Stimulated activated CD4-positive, alpha-beta T cell treated with anti-CD3 and anti-CD28 coated beads, Interleukin-15, amount 100 ng/mL, for 1 hour (primary cell): Measurements from ENCODE around the gene EXOC7.
A peak's percentile ranks its signal among the peaks of the same experiment; 100 is the strongest.
"Not testable (repeated sequence)": the region's sequence is repeated elsewhere in the genome, so short reads cannot be mapped to it uniquely, and the experiment has no call there.

ENCODE experiments used
- DNase-seq, 2 donors: peaks; one replicate each; pipeline ENCODE4 v3.0.0-alpha.2; 2020; ENCODE audit warnings: low read depth in 1 of 2, low spot score in 1 of 2

Gene EXOC7

DNA sequence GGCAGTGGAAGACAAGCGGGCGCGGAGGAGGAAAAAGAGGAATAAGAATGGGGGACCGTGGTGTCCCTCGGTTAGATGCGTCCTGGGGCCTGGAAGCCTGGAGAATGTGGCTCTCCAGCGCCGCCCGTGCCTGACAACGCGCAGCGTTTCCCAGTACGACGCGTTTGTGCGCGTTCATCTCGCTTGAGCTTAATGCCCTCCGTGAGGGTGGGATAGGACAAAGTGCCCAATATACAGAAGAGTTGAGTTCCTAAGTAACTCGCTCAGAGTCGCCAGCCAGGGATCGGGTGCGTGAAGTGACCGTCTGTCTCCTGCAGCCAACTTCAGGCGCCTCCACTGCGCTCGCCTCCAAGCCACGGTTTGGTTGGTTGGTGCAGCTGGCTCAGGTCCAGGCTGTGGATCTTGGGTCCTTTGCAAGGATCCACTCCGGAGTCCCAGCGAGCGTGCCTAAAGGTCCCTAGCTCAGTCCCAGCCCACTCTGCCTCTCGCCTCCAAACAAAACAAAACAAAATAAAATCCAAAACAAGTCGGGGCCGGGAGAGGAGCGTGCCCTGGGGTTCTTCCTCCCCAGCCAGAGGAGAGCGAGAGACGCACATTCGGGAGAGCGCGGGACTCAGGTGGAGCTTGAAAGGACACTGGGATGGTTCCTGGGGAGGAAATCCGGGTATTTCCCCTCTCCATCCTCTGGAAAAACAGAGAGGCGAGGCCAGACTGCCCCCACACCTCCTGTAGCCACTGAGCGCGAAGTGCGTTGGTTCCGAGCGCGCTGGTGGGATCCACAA lies 28.0 kb downstream of the EXOC7 start:
- DNase-seq: no peak

DNA sequence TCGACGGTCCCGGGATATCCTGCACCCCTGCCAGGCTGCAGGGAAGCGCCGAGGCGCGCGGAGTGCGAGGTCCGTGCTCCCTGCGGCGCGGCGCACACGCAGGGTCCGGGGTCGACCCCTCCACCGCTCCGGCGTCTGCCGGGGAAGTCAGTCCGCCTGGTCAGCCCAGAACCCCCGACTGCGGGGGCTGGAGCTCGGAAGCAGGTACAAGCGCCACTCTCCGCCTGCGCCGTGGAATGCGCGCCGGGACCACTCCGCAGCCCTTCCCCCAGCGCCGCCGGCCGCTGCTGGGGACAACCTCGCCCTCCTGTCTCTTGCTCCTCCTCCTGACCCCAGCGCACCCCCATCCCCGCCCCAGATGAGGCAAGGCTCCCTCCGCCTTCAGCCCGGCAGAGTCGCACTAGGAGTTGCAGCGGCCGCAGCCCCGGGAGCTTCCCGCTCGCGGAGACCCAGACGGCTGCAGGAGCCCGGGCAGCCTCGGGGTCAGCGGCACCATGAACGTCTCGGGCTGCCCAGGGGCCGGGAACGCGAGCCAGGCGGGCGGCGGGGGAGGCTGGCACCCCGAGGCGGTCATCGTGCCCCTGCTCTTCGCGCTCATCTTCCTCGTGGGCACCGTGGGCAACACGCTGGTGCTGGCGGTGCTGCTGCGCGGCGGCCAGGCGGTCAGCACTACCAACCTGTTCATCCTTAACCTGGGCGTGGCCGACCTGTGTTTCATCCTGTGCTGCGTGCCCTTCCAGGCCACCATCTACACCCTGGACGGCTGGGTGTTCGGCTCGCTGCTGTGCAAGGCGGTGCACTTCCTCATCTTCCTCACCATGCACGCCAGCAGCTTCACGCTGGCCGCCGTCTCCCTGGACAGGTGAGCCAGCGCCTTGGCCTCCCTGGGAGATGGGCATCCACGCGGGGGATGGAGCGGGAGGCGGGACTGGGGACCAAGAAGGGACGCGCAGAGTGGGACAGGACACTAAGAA lies 28.9 kb downstream of the EXOC7 start, which contains the start of gene GALR2:
Gene GALR2 (plus strand): TSS at position 392 of the 974 bp plus-strand sequence. CDS start 103 bp downstream, at position 495.
- no peak for DNase-seq

DNA sequence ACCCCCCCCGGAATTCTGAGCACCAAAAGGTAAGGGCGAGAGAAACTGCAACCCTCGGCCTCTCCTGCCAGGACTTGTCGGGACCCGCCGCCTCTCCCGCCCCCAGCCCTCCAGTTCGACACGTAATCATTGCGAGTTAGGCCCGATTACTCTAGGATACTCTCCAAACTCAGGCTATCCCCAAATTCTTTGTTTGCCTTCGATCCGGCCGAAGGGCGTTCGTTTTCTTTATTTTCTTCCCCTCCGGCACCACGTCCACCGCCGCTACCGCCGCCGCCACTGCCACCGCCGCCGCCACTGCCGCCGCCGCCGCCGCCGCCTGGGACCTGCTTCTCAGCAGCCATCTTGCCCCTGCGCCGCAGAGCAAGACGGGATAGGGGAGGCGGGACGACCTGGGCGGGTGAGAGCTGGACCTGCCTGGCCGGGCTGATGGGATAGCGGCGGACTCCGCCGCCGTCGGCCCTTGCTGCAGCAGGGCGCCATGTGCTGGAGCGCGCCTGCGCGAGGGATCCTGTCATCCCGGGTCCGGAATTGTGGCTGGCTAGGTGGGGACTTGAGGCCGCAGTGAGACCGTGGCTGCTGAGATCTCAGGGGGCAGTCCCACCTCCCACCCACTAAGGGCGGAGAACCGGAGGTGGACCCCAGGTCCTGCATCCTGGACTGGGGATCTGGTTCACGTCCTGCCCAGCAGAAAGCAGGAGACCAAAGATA lies 31.3 kb downstream of the EXOC7 start, which contains the start of gene SRP68:
Gene SRP68 (minus strand): TSS at position 370 of the 711 bp plus-strand sequence. CDS start 26 bp downstream, at position 344.
- DNase-seq: peak; percentile 70 to 75

DNA sequence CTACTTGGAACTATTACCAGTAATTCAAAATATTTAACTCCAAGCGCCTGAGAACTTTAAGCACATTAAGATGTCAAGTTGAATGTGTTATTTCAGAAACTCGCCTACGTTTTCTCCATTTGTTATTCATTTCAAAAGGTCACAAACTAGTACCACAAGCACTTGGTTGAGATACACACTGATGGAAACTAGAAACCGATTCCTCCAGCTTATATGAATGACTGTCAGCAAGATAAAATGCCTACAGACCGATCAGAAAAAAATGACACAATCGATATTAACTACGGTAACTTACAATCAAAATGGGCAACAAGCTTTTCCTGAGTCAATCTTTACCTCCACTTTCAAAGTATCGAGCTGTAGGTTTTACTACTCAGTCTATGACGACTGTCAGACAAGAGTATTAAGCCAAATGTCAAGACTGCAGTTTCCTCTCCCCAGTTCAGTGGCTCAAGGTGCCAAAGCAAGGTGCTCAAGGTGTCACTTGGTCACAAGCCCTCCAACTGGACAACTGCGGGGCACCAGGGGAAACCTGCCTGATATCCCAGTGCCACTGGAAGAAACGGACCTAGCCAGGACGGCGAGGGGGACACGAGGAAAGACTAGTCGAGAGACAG lies 31.9 kb downstream of the EXOC7 start:
- DNase-seq: no peak

DNA sequence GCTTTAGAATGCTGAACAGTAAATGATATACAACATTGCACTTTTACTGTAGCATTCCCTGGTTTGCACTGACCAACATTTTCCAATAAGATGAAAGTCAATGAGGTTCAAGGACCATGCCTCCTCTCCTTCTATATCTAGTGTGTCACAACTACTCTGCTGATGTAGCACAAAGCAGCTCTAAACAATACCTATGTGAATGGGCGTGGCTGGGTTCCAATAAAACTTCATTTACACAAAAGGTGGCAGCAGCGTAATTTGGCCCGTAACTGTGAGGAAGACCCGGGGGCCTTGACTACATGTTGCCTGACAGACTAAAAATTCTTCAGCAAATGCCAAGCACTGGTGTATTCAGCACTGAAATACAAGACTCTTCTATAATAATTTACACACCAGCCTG lies 37.8 kb downstream of the EXOC7 start:
- no peak for DNase-seq

DNA sequence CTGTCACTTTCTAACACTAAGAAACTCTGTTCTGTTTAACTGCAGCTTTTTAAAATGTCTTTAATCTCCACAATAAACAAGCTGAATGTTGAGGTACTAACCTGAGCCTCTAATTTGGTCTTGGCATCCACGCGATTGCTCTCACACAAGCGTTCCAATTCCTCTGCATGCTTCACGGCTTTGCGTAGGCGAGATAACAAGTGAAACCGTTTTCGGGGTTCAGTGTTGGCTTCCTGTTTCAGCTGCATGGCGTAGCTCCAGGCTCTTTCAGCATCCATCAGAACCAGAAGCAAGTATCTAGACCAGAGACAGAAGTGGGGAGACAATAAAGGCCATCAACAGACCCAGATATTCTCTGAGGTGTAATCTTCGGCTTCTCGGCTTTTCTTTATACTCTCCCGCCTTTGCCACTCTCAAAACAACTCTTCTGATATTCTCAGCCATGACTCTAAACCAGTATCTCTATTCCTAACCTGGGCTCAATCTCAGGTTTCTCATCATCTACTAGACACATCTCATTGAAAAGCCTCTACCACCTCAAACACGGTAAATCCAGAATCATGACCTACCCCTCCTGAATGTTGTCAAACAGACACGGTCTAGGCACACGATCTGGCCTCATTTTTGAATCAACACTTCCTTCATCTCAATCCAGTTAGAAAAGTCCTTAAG lies 39.6 kb downstream of the EXOC7 start:
- no peak for DNase-seq

DNA sequence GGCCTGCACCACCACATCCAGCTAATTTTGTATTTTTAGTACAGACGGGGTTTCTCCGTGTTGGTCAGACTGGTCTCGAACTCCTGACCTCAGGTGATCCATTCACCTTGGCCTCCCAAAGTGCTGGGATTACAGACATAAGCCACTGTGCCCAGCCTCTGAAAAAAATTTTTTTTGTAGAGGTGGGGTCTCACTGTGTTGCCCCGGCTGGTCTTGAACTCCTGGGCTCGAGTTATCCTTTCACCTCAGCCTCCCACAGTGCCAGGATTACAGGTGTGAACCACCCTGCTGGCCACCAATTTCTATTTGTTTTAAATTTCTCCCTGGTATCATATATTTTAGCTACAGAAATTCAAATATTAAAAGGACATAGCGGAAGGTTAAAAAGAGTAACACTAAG lies 45.3 kb downstream of the EXOC7 start:
- DNase-seq: not testable (repeated sequence)

DNA sequence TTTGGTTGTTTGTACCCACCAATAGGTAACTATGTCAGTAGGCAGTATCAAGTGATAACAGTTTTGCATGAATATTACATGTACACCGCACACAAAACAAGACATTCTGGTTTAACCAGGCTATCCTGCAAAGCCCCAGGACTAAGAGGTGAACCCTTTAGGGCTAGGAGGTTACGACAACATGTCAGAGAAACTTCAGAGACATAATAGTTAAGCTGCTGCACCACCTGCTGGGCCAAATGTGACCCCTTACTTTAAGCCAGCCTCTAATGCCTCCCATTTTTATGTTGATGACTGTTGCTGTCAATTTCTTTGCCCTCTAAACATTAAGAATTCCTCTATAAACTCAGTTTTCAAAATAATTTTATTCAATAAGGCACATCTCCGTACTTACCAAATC lies 46.7 kb downstream of the EXOC7 start:
- DNase-seq: no peak

DNA sequence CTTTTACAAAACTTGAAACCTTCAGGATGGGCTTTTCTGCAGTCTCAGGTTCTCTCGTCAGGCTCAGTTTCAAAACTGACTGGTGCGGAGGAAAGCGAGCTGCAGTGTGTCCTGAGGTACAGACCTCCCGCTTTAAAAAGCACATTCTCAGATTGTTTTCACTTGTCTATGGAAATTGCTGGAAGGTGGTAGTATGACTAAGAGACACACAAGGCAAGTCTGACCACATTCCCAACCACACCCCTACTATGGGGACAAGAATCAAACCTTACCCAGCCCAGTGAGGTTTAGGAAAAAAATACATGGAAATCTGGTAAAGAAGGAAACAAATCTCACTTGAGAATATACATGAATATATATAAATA lies 49.5 kb downstream of the EXOC7 start:
- no peak for DNase-seq

DNA sequence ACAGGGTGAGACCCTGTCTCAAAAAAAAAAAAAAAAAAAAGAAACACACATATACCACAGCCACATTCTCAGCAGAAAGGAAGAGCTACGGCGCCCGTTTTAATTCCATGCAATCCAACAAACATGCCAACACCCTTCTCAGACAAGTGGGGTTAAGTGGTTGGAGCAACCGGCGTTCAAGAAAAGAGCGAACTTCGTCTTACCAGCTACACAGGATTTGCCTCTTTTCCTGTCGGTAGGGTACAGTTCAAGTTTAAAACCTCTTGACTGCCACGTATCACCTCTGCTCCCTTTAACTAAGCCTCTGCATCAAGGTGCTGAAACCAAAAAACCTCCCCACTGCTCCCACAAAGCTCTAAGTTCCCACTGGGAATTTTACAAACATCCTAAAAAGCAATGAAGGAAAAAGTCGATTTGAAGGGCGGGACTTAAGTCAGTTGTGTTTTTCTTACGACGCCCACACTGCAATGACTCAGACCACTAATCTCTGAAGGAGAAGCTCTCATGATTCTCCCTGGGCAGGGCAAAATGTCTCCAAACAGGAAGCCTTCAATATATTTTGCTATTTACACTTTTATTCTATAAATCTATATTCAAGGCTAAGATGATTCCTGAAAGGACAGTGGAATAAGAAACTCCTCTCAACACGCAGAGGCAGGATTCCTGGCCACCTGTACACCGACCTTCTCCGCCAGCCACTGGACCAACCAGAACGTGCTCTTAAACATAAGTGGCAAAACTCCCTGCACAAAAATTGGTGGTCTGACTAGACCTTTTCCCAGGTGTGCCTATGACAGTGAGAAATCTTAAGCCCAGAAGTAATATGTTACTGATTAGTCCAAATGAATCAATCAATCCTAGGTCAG lies 50.1 kb downstream of the EXOC7 start:
- DNase-seq: no peak

DNA sequence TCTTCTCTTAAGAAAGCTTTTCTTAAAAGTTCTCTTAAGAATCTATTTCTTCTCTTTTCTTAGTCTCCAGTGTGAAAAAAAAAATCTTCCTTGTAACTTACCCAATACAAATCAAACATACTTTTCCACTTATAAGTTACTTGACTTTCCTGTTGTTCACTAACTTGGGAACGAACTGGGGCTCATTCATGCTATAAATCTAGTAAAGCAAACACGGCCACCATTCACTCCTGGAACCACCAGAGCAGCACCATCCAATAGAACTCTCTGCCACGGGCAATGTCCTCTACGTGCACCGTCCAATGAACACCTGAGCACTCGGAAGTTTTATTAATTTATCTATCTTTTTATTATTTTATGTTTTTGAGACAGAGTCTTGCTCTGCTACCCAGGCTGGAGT lies 52.0 kb downstream of the EXOC7 start:
- no peak for DNase-seq

DNA sequence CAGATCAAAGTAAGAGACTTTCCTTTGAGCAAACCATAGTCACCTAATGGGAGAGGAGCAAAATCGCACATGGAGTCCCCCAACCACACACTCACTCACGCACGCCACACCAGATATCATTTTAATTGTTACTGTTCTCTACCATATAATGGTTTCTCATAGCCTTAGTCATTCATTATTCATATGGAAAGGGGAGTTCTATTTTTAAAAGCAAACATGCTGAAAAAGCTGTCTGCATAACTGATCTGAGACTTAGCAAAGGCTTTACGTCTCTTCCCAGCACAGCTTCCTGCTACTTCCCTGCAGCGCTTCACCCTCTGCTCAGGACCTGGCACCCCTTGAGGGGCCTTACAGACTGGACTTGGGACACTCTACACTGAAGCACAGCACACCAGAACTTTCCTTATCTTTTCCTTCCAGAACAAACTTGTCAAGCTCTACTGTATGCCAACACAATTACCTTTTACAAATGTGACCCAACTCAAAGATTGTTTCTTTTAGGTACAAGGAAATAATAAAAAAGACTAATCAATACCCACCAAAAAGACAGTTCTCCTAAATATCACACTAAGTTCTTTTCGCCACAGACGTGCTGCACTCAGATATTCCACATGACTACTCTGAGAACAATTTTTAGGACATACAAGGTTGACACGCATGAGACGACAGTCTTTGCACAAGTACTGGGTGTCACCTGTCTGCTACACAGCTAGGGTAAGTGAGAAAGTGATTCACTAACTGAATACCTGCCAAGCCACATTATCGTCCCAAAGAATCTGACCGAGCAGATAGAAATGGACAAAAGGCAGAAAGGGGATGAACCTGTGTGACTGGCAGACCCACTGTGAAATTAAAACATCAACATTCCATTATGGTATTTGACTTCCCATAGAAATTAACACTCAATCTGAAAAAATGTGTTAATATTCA lies 52.8 kb downstream of the EXOC7 start:
- DNase-seq: no peak

DNA sequence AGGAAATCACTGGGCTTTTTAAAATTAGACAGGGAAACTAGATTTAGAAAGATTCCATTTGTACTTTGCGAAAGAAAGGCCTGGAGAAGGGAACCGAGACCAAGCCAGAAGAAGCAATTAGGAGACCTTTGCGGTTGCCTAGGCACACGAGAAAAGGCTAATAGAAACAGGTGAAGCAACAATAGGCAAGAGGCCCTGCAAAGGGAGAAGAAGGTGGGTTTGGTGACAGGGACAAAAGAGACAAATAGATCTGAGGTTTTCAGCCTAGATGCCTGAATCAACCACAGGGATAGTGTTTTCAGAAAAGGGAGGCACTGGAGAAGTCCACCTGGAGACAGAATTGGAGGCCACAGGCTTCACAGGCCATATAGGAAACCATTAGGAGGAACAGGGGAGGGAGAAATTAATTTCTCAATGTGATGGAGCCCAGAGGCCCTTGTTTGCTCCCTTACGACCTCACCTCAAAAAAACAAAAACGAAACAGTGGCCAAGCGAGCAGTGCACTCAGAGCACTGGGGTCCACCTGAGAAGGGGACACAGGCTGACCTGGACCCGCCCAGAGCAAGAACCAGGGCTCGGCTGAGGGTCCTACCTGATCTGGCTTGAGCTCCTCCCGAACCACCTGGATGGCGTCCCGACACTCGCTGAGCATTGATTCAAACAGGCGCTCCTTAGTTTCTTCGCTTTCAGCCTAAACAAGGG lies 53.6 kb downstream of the EXOC7 start:
- no peak for DNase-seq

DNA sequence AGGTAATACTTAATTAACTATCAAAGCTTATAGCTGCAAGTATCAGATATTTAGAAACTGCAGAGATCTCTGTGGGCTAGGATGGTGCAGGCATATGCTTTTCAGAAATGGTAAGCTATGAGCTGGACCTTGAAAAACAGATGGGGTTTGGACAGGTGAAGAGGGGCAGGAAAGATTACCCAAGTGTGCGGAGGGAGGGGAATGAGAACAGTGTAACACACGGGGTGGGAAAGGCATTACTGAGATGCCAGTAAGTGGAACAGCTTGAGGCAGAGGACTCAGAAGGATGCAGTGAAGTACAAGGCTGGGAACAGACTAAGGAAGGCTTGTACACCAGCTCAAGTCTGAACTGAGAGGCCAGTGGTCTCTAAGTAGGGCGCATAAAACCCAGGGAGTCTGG lies 54.3 kb downstream of the EXOC7 start:
- DNase-seq: no peak

DNA sequence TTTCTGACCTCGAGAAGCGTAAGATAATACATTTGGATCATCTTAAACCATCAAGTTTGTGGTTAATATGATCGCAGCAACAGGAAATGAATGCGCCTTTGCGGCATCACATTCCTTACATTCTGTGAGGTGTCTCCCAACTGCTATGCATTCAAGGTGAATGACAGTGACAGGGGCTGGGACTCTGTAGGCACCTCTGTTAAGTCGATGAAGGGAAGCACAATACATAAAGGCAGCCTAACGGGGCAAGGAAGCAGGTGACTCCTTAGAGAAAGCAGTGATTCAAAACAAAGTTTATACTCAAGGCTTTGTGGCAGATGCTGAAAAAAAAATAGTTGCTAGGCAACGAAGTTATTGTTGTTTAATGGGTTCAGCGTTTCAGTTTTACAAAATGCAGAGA lies 54.9 kb downstream of the EXOC7 start:
- DNase-seq: no peak

DNA sequence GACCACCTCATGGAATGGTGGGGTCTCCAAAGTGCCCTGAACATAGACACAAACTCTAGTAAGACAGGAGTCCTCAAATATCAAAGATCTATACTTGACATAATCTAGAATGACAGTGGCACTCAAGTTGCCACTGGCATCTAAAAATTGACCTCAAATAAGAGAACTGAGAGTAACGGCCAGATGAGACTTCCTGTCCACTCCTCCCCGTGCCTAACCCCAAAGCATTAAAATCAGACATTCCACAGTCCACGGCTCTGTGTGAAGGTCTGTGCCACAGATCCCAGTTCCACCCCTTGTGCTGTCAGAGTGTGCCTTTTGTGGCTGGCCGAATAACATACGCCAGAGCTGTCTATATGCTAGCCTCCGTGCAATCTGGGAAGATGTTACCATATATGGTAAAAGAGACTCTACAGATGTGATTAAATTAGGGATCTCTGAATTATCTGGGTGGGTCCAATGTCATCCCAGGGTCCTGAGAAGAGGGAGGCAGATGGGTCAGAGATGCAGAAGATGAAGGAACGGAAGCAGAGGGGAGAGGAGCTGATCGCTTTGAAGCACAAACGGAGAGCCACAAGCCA lies 55.5 kb downstream of the EXOC7 start:
- no peak for DNase-seq

DNA sequence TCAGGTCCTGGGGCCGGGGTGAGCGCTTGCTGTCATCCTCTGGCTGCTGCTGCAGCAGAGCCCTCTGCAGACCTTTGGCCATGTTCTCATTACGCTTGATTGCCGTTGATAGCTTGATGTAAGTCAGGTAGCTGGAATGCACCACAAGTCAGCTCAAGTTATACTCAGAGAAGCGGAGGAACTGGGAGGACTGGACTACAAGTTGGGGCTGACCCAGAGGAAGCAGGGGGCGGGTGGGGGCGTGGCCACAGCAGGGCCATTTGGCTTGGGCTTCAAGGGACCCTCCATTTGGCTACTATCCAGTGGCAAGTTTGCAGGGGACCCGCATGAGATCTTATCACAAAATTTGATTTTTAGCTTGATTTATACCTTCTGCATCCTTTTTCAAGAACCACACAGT lies 57.5 kb downstream of the EXOC7 start:
- DNase-seq: no peak
